Brain microvascular endothelial cell (primary cell): ENCODE results near the gene FDXACB1.

Source experiments
- DNase-seq: peaks from one replicate; pipeline ENCODE4 v3.0.0-alpha.2; 2020
- H3K27ac ChIP-seq: fragments of 250-450 bp; sonication (Bioruptor Pico); 2 replicates; pipeline ENCODE4 v1.5.1; 2020; ENCODE audit warnings: mild to moderate bottlenecking, moderate library complexity
- H3K27me3 ChIP-seq: fragments of 250-450 bp; sonication (Bioruptor Pico); replicated peaks from 2 replicates; pipeline ENCODE4 v1.5.1; 2020; ENCODE audit warnings: mild to moderate bottlenecking
- H3K36me3 ChIP-seq: fragments of 250-450 bp; sonication (Bioruptor Pico); replicated peaks from 2 replicates; pipeline ENCODE4 v1.5.1; 2020; ENCODE audit warnings: mild to moderate bottlenecking
- H3K4me3 ChIP-seq: 2 replicates; pipeline ENCODE4 v1.5.1; 2011; ENCODE audit warnings: low read depth, mild to moderate bottlenecking, control low read depth, low read length, moderate library complexity
- in situ Hi-C: cut with HindIII; loops from 2 replicates; pipeline ENCODE4 v1.10.0; 2017; ENCODE audit warnings: low sequenced_read_pairs, low pct_ligation_motif_present
- TF ChIP-seq, protein P1 (sequence below): IDR thresholded peaks from 2 replicates; pipeline ENCODE4 v1.5.1; 2011; ENCODE audit warnings: low read depth, mild to moderate bottlenecking, moderate library complexity, low read length, control low read depth, inconsistent platforms; ENCODE audit errors: missing control alignments

The FDXACB1 gene

DNA sequence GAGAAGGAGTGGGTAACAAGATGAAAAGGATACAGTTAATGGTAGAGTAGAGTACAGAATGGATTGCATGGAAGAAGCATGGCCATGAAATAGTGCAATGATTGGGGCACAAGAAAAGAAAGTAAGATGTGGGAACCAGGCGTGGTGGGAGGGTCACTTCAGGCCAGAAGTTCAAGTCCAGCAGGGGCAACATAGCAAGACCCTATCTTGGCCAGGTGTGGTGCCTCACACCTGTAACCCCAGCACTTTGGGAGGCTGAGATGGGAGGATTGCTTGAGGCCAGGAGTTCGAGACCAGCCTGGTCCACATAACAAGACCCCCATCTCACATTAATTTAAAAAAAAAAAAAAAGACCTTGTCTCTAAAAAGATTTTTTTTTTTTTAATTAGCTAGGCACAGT is 38.3 kb upstream of the FDXACB1 start:
- TF ChIP-seq, protein P1, sequence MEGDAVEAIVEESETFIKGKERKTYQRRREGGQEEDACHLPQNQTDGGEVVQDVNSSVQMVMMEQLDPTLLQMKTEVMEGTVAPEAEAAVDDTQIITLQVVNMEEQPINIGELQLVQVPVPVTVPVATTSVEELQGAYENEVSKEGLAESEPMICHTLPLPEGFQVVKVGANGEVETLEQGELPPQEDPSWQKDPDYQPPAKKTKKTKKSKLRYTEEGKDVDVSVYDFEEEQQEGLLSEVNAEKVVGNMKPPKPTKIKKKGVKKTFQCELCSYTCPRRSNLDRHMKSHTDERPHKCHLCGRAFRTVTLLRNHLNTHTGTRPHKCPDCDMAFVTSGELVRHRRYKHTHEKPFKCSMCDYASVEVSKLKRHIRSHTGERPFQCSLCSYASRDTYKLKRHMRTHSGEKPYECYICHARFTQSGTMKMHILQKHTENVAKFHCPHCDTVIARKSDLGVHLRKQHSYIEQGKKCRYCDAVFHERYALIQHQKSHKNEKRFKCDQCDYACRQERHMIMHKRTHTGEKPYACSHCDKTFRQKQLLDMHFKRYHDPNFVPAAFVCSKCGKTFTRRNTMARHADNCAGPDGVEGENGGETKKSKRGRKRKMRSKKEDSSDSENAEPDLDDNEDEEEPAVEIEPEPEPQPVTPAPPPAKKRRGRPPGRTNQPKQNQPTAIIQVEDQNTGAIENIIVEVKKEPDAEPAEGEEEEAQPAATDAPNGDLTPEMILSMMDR: no peak
- no peak overlapping the region for H3K4me3 ChIP-seq
- H3K27ac ChIP-seq: no peak overlapping the region
- in situ Hi-C loops: no loop called here
- H3K36me3 ChIP-seq: no peaks in the 10 kb centered on the region
- no peaks in the 10 kb centered on the region for H3K27me3 ChIP-seq
- no peak for DNase-seq

DNA sequence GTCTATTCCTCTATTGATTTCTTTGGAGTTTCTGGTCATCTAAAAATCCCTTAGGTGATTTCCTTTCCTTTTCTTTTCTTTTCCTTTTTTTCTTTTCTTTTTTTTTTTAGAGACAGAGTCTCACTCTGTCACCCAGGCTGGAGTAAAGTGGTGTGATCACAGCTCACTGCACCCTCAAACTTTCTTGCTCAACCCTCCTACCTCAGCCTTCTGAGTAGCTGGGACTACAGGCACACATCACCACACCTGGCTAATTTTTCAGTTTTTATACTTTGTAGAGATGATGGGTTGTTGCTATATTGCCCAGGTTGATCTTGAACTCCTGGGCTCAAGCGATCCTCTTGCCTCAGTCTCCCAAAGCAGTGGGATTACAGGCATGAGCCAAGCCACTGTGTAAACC is 37.8 kb upstream of the FDXACB1 start:
- TF ChIP-seq, protein P1: no peak

DNA sequence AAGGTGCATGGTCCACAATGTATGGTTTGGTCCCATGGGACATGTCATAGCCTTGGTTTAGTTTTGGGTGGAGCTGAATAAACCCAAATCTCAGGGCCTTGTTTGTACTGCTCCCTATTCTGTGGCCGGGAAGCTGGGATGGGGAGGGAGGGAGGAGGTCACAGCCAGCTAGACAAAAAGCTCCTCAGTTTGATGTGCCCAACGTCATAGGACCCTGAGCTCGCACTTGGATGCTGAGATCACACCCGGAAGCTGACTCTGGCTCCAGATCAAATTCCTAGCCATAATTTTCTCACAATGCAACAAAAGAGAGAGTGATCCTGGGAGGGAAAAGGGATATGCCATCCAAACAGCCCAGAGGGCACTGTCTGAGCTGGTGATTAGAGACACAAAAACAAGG is 35.0 kb upstream of the FDXACB1 start:
- in situ Hi-C loops: no loop called here
- DNase-seq: peak; percentile 59
- no peak overlapping the region for H3K27ac ChIP-seq

More for the DNA sequence above, 37.8 kb upstream of the FDXACB1 start:
- Histone ChIP-seq H3K4me3 (no peak overlapping the region), H3K27me3 (no peaks in the 10 kb centered on the region), H3K36me3 (no peaks in the 10 kb centered on the region), H3K27ac (no peak overlapping the region)
- in situ Hi-C loops: no loop called here
- no peak for DNase-seq

DNA sequence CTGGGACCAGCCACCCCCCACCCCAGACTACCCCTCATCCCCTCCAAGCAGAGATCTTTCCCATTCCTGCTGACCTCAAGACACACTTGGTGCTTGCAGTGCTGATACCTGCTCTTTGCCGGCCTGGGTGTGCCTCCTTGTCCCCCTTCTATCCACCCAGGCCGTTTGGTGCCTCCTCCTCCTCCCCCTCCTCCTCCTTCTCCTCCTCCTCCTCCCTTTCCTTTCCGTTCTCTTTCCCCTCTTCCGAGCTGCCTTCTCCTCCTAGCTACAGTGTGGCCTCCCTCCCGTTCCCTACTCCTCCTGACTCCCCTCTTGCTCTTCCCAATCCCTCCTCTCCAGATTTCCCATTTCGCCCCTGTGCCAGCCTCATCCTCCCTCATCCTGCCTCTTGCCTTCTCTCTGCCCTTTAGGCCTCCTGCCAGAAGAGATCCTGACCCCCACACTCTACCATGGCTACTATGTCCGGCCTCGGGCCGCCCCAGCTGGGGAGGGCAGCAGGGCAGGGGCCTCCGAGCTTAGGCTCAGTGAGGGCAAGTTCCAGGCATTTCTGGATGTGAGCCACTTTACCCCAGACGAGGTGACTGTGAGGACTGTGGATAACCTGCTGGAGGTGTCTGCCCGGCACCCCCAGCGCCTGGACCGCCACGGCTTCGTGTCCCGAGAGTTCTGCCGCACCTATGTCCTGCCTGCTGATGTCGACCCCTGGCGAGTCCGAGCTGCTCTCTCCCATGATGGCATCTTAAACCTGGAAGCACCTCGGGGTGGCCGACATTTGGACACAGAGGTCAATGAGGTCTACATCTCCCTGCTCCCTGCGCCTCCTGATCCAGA is 34.3 kb upstream of the FDXACB1 start:
- Histone ChIP-seq H3K27me3 (peaks cover 3% of the 10 kb centered on the region), H3K4me3 (no peak overlapping the region), H3K36me3 (no peaks in the 10 kb centered on the region), H3K27ac (no peak overlapping the region)
- no peak for DNase-seq
- in situ Hi-C loops: no loop called here
- TF ChIP-seq, protein P1: no peak

More for the DNA sequence above, 35.0 kb upstream of the FDXACB1 start:
- no peaks in the 10 kb centered on the region for H3K36me3 ChIP-seq
- TF ChIP-seq, protein P1: no peak
- peaks cover 3% of the 10 kb centered on the region for H3K27me3 ChIP-seq
- H3K4me3 ChIP-seq: no peak overlapping the region

DNA sequence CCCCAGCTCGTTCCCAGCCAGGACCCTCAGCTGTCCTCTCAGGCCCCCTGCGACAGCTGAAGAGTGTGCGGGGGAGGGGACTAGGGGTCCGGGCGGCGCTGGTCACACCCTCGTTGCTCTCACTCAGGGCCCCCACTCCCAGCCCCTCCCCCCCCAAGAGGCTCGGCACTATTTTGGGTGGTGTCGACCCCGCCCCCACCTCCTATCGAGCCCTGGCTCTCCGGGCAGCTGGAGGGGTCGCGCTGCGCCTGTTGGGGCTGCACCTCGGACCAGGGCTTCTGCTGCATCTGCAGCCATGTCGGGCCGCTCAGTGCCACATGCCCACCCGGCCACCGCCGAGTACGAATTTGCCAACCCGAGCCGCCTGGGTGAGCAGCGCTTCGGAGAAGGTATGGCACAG is 33.6 kb upstream of the FDXACB1 start, which contains the start of gene HSPB2:
TSS of gene HSPB2 (plus strand) at position 200 of the 400 bp plus-strand sequence. CDS start at position 296, 96 bp downstream.
- H3K4me3 ChIP-seq: peak within 1 kb of the TSS; percentile 24
- no peaks in the 10 kb centered on the region for H3K36me3 ChIP-seq
- no peak within 1 kb of the TSS for H3K27ac ChIP-seq
- no peak for DNase-seq
- in situ Hi-C loops: no loop called here
- peaks cover 3% of the 10 kb centered on the region for H3K27me3 ChIP-seq
- TF ChIP-seq, protein P1: no peak
